Mesenchymal stem cell (in vitro differentiated cells and primary cell): ENCODE results near the gene DENND5A.
A peak's percentile ranks its signal among the peaks of the same experiment; 100 is the strongest.

Experiments
- DNase-seq: peaks from one replicate; pipeline ENCODE4 v3.0.0-alpha.2; 2013
- H2AFZ ChIP-seq: one replicate; pipeline ENCODE4 v1.6.1; 2013; ENCODE audit warnings: low read depth, mild to moderate bottlenecking, control low read depth, inconsistent platforms, low read length, moderate library complexity
- H2AK5ac ChIP-seq: 2 replicates; pipeline ENCODE4 v1.6.1; 2013; ENCODE audit warnings: low read length, moderate library complexity, mild to moderate bottlenecking, inconsistent platforms; ENCODE audit not compliant: severe bottlenecking
- H2BK120ac ChIP-seq: one replicate; pipeline ENCODE4 v1.6.1; 2013; ENCODE audit warnings: low read depth, mild to moderate bottlenecking, inconsistent platforms, low read length, moderate library complexity
- H2BK12ac ChIP-seq, 2 experiments: one replicate each; pipeline ENCODE4 v1.6.1; 2013; ENCODE audit warnings: inconsistent platforms in 2 of 2, low read length in 2 of 2, mild to moderate bottlenecking in 2 of 2, moderate library complexity in 2 of 2, control low read depth in 1 of 2
- H2BK15ac ChIP-seq: one replicate; pipeline ENCODE4 v1.6.1; 2013; ENCODE audit warnings: mild to moderate bottlenecking, low read depth, inconsistent platforms; ENCODE audit not compliant: poor library complexity, severe bottlenecking
- H2BK5ac ChIP-seq: 2 replicates; pipeline ENCODE4 v1.6.1; 2013; ENCODE audit warnings: low read depth, mild to moderate bottlenecking, low read length, control low read depth, inconsistent platforms; ENCODE audit not compliant: poor library complexity, severe bottlenecking
- H3K14ac ChIP-seq, 2 experiments: one replicate each; pipeline ENCODE4 v1.6.1; 2013; ENCODE audit warnings: inconsistent platforms in 2 of 2, low read length in 2 of 2, control low read depth in 1 of 2, mild to moderate bottlenecking in 1 of 2, moderate library complexity in 1 of 2
- H3K18ac ChIP-seq, 2 experiments: one replicate each; pipeline ENCODE4 v1.6.1; 2013; ENCODE audit warnings: inconsistent platforms in 2 of 2, low read length in 2 of 2, control low read depth in 1 of 2, low read depth in 1 of 2, mild to moderate bottlenecking in 1 of 2
- H3K23ac ChIP-seq, 2 experiments: one replicate each; pipeline ENCODE4 v1.6.1; 2013; ENCODE audit warnings: inconsistent platforms in 2 of 2, low read length in 2 of 2, mild to moderate bottlenecking in 2 of 2, moderate library complexity in 2 of 2, control low read depth in 1 of 2
- H3K27ac ChIP-seq: 2 replicates; pipeline ENCODE4 v1.5.1; 2013; ENCODE audit warnings: mild to moderate bottlenecking, moderate library complexity, low read length, control low read depth, inconsistent platforms; ENCODE audit not compliant: poor library complexity, severe bottlenecking
- H3K27me3 ChIP-seq, 2 experiments: 2 replicates each; pipeline versions ENCODE4 v1.6.1 to v1.7.0; 2013; ENCODE audit warnings: low read length in 2 of 2, mild to moderate bottlenecking in 2 of 2, moderate library complexity in 2 of 2, control low read depth in 1 of 2, inconsistent platforms in 1 of 2; ENCODE audit not compliant: control insufficient read depth in 1 of 2, insufficient read depth in 1 of 2
- H3K36me3 ChIP-seq, 2 experiments: 2 replicates each; pipeline versions ENCODE4 v1.6.1 to v1.7.0; 2013; ENCODE audit warnings: low read length in 2 of 2, control low read depth in 1 of 2, inconsistent platforms in 1 of 2, low read depth in 1 of 2, mild to moderate bottlenecking in 1 of 2; ENCODE audit not compliant: insufficient read depth in 2 of 2, control insufficient read depth in 1 of 2
- H3K4ac ChIP-seq, 2 experiments: one replicate each; pipeline ENCODE4 v1.6.1; 2013; ENCODE audit warnings: inconsistent platforms in 2 of 2, low read length in 2 of 2, mild to moderate bottlenecking in 2 of 2, moderate library complexity in 2 of 2, control low read depth in 1 of 2, low read depth in 1 of 2
- H3K4me1 ChIP-seq: 2 replicates; pipeline ENCODE4 v1.6.1; 2013; ENCODE audit warnings: low read depth, low read length, control low read depth; ENCODE audit not compliant: control insufficient read depth, insufficient read depth
- H3K4me2 ChIP-seq: 2 replicates; pipeline ENCODE4 v1.6.1; 2013; ENCODE audit warnings: low read length, mild to moderate bottlenecking, inconsistent platforms; ENCODE audit not compliant: poor library complexity, severe bottlenecking
- H3K4me3 ChIP-seq, 2 experiments: 2 replicates each; pipeline versions ENCODE4 v1.5.1 to v1.7.0; 2013; ENCODE audit warnings: low read length in 2 of 2, mild to moderate bottlenecking in 2 of 2, control low read depth in 1 of 2, low read depth in 1 of 2; ENCODE audit not compliant: insufficient read depth in 1 of 2
- H3K79me1 ChIP-seq: replicated peaks from 2 replicates; pipeline ENCODE4 v1.6.1; 2013; ENCODE audit warnings: mild to moderate bottlenecking, control low read depth, low read length, inconsistent platforms; ENCODE audit not compliant: poor library complexity, severe bottlenecking
- H3K9ac ChIP-seq: 2 replicates; pipeline ENCODE4 v1.7.0; 2013; ENCODE audit warnings: mild to moderate bottlenecking, low read length, moderate library complexity
- H3K9me3 ChIP-seq: 2 replicates; pipeline ENCODE4 v1.7.0; 2013; ENCODE audit warnings: mild to moderate bottlenecking, low read length; ENCODE audit not compliant: control insufficient read depth
- H4K8ac ChIP-seq: one replicate; pipeline ENCODE4 v1.6.1; 2013; ENCODE audit warnings: inconsistent platforms, mild to moderate bottlenecking, low read length, moderate library complexity
- H4K91ac ChIP-seq: one replicate; pipeline ENCODE4 v1.6.1; 2013; ENCODE audit warnings: mild to moderate bottlenecking, low read length, inconsistent platforms
- WGBS: methylation state at CpG from one replicate; pipeline ENCODE4 v1.1.7; 2013; ENCODE audit warnings: mixed read lengths; 5-methylcytosine and 5-hydroxymethylcytosine counted together

DENND5A gene

GRCh38 chr11:9143721-9144120, 121.4 kb downstream of the DENND5A start:
- Histone ChIP-seq H4K8ac (no peak overlapping the region), H2BK120ac (no peak overlapping the region), H2AK5ac (no peak overlapping the region), H3K27ac (no peak overlapping the region), H3K23ac (no peak overlapping the region), H2BK5ac (no peak overlapping the region), H3K27me3 (no peaks in the 10 kb centered on the region), H2BK15ac (no peak overlapping the region), H2BK12ac (no peak overlapping the region), H3K9me3 (no peaks in the 10 kb centered on the region), H3K36me3 (peaks cover 62 to 98% of the 10 kb centered on the region in 2 experiments), H4K91ac (no peak overlapping the region), H2AFZ (no peak overlapping the region), H3K4me2 (no peak overlapping the region), H3K4me1 (peaks cover 10% of the 10 kb centered on the region), H3K9ac (no peak overlapping the region), H3K18ac (no peak overlapping the region), H3K79me1 (peaks cover 30% of the 10 kb centered on the region), H3K4me3 (peak overlapping the region in 1 of 2 experiments; percentile 8), H3K4ac (no peak overlapping the region), H3K14ac (no peak overlapping the region)
- whole genome bisulfite sequencing: 93% methylated on average over 1 of the region's 1 CpG
- DNase-seq: no peak

DNA sequence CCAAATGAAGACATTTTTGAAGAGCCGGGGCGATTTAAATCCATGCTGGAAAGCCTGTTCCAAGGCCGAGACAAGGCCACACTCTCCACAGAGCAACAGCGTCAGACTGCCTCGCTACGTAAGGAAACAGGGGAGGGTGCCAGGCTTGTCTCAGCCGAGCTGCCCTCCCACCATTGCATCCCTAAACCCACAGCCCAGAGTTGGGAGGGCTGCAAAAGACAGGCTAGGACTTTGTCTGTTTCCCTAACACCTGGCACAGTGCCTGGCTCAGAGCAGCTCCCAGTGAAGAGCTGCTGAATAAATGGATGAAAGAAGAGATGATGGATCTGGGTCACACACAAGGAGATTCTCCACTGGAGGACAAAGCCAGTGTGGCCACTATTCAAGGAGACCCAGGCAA, 122.4 kb downstream of the DENND5A start:
- Histone ChIP-seq H3K4me3 (no peak overlapping the region), H3K23ac (no peak overlapping the region), H3K27ac (no peak overlapping the region), H2AK5ac (no peak overlapping the region), H3K9ac (no peak overlapping the region), H2BK15ac (no peak overlapping the region), H3K4me1 (peaks cover 18% of the 10 kb centered on the region), H3K27me3 (no peaks in the 10 kb centered on the region), H3K18ac (no peak overlapping the region), H4K8ac (no peak overlapping the region), H3K9me3 (no peaks in the 10 kb centered on the region), H3K36me3 (peaks cover 64 to 97% of the 10 kb centered on the region in 2 experiments), H2AFZ (no peak overlapping the region), H2BK12ac (no peak overlapping the region), H3K79me1 (peaks cover 30% of the 10 kb centered on the region), H3K4me2 (no peak overlapping the region), H3K4ac (no peak overlapping the region), H2BK5ac (no peak overlapping the region), H3K14ac (no peak overlapping the region), H4K91ac (no peak overlapping the region), H2BK120ac (no peak overlapping the region)
- 96% methylated on average over 7 of the region's 7 CpGs for WGBS
- no peak for DNase-seq

GRCh38 chr11:9141186-9141585, 124.0 kb downstream of the DENND5A start:
- Histone ChIP-seq H2AK5ac (no peak overlapping the region), H4K8ac (no peak overlapping the region), H3K14ac (no peak overlapping the region), H2AFZ (no peak overlapping the region), H3K9ac (no peak overlapping the region), H3K9me3 (no peaks in the 10 kb centered on the region), H2BK12ac (no peak overlapping the region), H3K4me2 (no peak overlapping the region), H2BK5ac (no peak overlapping the region), H3K79me1 (peaks cover 23% of the 10 kb centered on the region), H3K27me3 (no peaks in the 10 kb centered on the region), H3K36me3 (peaks cover 56 to 96% of the 10 kb centered on the region in 2 experiments), H3K4me3 (no peak overlapping the region), H3K27ac (no peak overlapping the region), H4K91ac (no peak overlapping the region), H3K4me1 (peaks cover 19% of the 10 kb centered on the region), H2BK120ac (no peak overlapping the region), H3K23ac (no peak overlapping the region), H3K4ac (no peak overlapping the region), H3K18ac (no peak overlapping the region), H2BK15ac (no peak overlapping the region)
- WGBS: 97% methylated on average over 7 of the region's 7 CpGs
- no peak for DNase-seq

- 88% methylated on average over 5 of the region's 7 CpGs for WGBS
- Histone ChIP-seq H3K18ac (no peak overlapping the region), H3K4me1 (peaks cover 19% of the 10 kb centered on the region), H4K91ac (no peak overlapping the region), H3K4me2 (no peak overlapping the region), H3K4me3 (no peak overlapping the region), H3K27ac (peak overlapping the region; percentile 13), H3K79me1 (peaks cover 17% of the 10 kb centered on the region), H2BK12ac (no peak overlapping the region), H4K8ac (peak overlapping the region; percentile 1), H2BK5ac (no peak overlapping the region), H3K14ac (no peak overlapping the region), H3K27me3 (no peaks in the 10 kb centered on the region), H3K9ac (peak overlapping the region; percentile 37), H2AFZ (no peak overlapping the region), H3K4ac (no peak overlapping the region), H3K23ac (no peak overlapping the region), H2BK120ac (no peak overlapping the region), H2AK5ac (no peak overlapping the region), H3K36me3 (peaks cover 49 to 94% of the 10 kb centered on the region in 2 experiments), H3K9me3 (no peaks in the 10 kb centered on the region), H2BK15ac (no peak overlapping the region)
- DNase-seq: no peak
Measured at GRCh38 chr11:9139628-9140357, 125.4 kb downstream of the DENND5A start.
